NOMO-1 (cell line): ENCODE results near the gene SNAPC2.
"Not testable (repeated sequence)": the region's sequence is repeated elsewhere in the genome, so short reads cannot be mapped to it uniquely, and the experiment has no call there.

Experiments used
- DNase-seq, 2 experiments: peaks; one replicate each; lab custom pipeline; 2025; ENCODE audit not compliant: unreplicated experiment in 2 of 2; lab: John Stamatoyannopoulos, UW

Gene SNAPC2

DNA sequence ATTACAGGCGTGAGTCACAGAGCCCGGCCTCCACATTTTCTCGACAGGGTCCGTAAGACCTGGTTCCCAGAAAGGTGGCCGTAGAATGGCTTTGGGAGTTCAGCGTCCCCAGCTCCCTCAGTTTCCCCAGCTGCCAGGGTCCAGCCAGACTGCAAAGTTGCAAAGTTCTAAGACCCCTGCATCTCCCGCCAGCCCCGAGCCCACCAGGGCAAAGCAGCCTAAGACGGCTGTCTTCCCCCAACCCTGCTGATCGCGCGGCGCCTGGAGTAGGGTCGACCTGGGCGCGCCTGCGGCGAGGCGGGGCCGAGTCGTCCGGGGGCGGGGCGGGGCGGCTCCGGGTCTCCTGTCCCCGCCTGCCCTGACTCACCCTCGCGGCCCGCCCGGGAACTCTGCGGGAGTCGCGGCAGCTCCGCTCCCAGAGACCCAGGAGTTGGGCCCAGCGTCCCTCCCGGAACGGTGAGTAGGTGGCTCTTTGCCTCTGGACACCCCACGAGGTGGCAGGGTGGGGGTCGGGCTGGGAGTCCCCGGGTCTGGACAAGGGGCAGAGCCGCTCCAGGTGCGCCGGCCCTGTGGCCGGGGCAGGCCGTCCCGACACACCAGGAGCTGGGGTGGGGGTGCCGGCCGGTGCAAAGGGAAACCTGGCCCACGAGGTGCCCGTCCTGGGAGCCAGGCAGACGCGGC lies 31.9 kb upstream of the SNAPC2 start, which contains the start of gene LRRC8E:
LRRC8E (plus strand) TSS at position 366 of the 681 bp plus-strand sequence. CDS start 7,094 bp downstream, outside the sequence.
- DNase-seq: peak; percentile 24 to 26

DNA sequence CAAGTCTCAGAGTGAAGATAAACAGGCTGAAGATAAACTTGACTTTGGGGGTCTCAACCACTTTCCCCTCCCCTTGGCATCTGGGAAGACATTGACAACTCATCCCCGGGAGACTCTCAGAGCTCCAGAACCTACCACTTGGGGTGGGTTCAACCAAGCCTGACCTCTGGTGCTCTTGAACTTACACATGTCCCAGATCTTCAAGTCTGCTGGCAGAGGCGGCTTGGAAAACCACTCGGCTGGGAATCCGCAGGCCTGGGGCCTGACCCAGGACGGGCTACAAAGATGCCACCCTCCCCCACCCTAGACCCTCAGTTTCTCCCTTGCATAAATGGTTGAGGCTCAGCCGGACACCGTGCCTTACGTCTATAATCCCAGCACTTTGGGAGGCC lies 31.3 kb upstream of the SNAPC2 start:
- DNase-seq: no peak

DNA sequence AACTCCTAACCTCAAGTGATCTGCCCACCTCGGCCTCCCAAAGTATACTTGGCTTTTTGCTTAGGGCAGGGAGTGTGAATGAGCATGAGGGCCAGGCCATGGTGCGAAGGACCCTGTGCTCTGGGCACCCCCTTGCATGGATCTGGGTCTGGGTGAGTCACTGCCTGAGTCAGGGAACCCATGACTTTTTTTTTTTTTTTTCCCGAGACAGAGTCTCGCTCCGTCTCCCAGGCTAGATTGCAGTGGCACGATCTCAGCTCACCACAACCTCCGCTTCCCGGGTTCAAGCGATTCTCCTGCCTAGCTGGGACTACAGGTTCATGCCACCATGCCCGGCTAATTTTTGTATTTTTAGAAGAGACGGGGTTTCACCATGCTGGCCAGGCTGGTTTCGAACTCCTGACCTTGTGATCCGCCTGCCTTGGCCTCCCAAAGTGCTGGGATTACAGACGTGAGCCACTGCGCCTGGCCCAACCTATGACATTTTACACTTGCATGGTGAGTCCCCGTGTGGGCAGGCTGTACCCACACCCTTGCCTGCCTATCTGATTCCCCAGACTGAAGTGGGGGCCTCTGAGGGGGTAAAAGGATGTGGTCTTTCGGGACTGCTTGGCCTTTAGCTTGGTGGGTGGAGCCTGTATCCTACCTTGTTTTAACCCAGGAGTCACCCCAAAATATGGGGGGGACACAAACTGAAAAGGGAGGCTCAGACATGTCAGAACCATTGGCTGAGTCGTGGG lies 26.6 kb upstream of the SNAPC2 start:
- DNase-seq: not testable (repeated sequence)

GRCh38 chr19:7894612-7895309 lies 25.4 kb upstream of the SNAPC2 start:
- DNase-seq: no peak

DNA sequence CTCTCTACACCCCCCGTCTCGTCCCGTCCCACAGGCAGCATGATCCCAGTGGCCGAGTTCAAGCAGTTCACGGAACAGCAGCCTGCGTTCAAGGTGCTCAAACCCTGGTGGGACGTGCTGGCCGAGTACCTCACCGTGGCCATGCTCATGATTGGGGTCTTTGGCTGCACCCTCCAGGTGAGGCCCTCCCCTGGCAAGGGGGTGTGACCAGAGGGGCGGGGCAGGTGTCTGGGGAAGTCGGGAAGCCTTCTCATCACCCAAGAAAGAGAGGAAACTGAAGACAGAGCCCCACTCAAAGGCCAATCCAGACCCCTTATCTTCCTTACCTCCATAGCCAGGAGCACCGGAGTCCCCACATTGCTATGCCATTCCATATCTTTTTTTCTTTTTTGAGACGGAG lies 24.6 kb upstream of the SNAPC2 start:
- DNase-seq: no peak

- DNase-seq: no peak
Observed at GRCh38 chr19:7897292-7897691, 22.8 kb upstream of the SNAPC2 start.

GRCh38 chr19:7898967-7899366 lies 21.2 kb upstream of the SNAPC2 start:
- DNase-seq: no peak

GRCh38 chr19:7899751-7900378 lies 20.3 kb upstream of the SNAPC2 start:
- DNase-seq: no peak

DNA sequence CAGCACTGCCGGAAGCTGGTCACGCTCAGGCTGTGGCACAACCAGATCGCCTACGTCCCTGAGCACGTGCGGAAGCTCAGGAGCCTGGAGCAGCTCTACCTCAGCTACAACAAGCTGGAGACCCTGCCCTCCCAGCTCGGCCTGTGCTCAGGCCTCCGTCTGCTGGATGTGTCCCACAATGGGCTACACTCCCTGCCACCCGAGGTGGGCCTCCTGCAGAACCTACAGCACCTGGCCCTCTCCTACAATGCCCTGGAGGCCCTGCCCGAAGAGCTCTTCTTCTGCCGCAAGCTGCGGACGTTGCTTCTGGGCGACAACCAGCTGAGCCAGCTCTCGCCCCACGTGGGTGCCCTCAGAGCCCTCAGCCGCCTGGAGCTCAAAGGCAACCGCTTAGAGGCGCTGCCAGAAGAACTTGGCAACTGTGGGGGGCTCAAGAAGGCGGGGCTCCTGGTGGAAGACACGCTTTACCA lies 19.7 kb upstream of the SNAPC2 start:
- DNase-seq: no peak

DNA sequence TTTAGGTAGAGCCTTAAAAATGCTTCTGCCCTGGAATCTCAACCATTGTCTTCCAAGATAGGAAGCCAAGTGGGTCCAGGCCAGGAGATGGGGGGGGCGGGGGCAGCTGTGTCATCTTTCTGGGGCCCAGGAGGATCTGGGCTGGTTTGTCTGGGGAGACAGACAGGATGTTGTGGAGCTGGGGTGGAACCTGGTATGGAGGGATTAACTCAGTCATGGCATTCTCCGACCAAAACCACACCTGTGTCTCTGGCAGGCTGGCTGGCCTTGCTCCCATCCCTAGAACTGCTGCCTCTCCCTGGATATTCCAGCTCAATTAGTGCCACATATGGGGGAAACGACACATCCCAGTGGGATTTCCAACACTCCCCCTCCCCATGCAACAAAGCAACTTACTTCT lies 19.2 kb upstream of the SNAPC2 start:
- DNase-seq: no peak

GRCh38 chr19:7901337-7901736 lies 18.8 kb upstream of the SNAPC2 start:
- DNase-seq: no peak

- DNase-seq: no peak
Observed at GRCh38 chr19:7902796-7903243, 17.3 kb upstream of the SNAPC2 start.

- peak; percentile 98 for DNase-seq
Observed at GRCh38 chr19:7903244-7904073, 16.7 kb upstream of the SNAPC2 start, which contains the start of gene MAP2K7. Gene MAP2K7, plus strand, starts transcription at chr19:7903877. Its CDS starts 68 bp downstream, at chr19:7903945.

DNA sequence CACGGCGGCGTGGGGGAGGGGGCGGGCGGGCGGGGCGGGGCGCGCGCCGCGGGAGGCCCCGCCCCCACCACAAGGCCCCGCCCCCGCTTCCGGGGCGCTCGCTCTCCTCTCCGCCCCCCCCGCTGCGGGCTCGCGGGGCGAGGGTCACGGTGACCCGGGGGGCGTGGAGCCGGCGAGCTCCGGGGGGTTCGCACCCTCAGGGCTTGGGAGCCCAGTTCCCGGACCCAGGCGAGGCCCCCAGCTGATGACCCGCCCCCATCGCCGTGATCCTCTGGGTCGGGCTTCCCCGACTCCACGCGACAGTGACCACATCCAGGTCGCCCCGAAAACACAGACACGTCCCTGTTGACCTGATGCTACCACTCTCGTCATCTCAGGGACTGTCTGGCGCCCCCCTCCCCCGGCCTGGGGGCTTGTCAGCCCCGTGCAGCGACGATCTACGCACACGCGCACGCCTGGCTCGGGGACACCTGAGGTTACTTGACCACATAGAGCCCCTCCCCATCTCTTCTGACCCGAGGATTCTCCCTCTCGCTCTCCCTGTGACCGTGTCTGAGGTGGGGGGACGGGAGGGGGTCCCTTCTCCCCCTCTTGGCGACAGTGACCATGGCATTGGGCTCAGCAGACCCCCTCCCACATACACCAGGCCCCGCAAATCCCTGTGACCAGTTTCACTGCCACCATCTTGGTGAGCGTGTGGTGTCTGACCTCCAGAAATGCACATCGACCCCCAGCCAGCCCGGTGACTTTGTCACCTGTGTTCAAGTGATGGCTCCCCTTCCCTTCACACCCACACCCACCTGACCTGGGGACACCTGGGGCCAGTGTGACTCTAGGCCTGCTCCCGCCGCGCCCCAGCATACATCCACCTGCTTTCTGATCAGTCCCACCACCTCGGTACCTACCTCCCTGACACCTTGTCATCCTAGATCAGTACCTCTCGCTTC lies 15.8 kb upstream of the SNAPC2 start:
- no peak for DNase-seq

GRCh38 chr19:7905268-7905667 lies 14.9 kb upstream of the SNAPC2 start:
- no peak for DNase-seq

GRCh38 chr19:7905859-7906258 lies 14.3 kb upstream of the SNAPC2 start:
- DNase-seq: no peak

GRCh38 chr19:7907122-7907521 lies 13.0 kb upstream of the SNAPC2 start:
- no peak for DNase-seq

DNA sequence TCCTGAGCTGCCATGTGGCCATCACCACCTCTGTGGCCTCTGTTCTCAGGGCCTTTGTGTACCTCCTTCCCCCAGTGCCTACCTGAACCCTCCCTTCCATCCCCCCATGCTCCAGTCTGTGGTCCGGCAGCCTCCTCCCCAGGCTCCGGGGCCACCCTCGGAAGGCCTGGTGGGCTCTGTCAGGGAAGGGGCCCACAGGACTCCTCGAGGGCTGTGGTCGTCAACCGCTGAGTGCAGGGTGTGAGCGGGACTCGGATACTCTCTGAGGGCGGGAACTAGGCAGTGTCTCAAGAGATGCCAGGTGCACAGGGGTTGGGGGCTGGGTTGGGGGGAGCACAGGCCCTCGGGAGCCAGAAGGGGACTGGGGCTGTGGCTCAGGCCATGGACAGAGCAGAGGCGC lies 12.6 kb upstream of the SNAPC2 start:
- no peak for DNase-seq
